Kidney epithelial cell (primary cell): ENCODE measurements around the gene TRIM72. TPM values are rescaled to one million over a fixed set of nuclear protein-coding genes. Genes with fewer than 3 reads are reported as not detected.

Experiments
- DNase-seq: peaks from one replicate; pipeline ENCODE4 v3.0.0-alpha.2; 2010; ENCODE audit warnings: low read depth
- H3K27me3 ChIP-seq: 2 replicates; pipeline ENCODE4 v1.6.0; 2011; ENCODE audit warnings: low read length; ENCODE audit not compliant: control insufficient read depth, insufficient read depth
- H3K36me3 ChIP-seq: 2 replicates; pipeline ENCODE4 v1.5.1; 2011; ENCODE audit warnings: low read length; ENCODE audit not compliant: control insufficient read depth, insufficient read depth
- H3K4me3 ChIP-seq: 2 replicates; pipeline ENCODE4 v1.5.1; 2011; ENCODE audit warnings: low read depth, mild to moderate bottlenecking, control low read depth, low read length
- CTCF ChIP-seq: IDR thresholded peaks from 2 replicates; pipeline ENCODE4 v1.5.1; 2011; ENCODE audit warnings: mild to moderate bottlenecking, moderate library complexity, low read length, control low read depth, inconsistent platforms; ENCODE audit not compliant: insufficient read depth, poor library complexity, severe bottlenecking
- total RNA-seq: library from RNA; depleted of rRNA; stranded (reverse); fragments of >200 nt; gene quantifications from 2 replicates; pipeline ENCODE4 v1.2.3, GENCODE V29; 2015

Gene TRIM72
- total RNA-seq, 1 donor from 2014 or later, result not detected

GRCh38 chr16:31213342-31213741, 577 bp upstream of the TRIM72 start:
- no peak for DNase-seq
- no peaks in the 10 kb centered on the region for H3K36me3 ChIP-seq
- H3K4me3 ChIP-seq, result no peak overlapping the region
- peaks cover 54% of the 10 kb centered on the region for H3K27me3 ChIP-seq
- no peak for TF ChIP-seq CTCF

- Histone ChIP-seq H3K36me3 (no peaks in the 10 kb centered on the region), H3K27me3 (peaks cover 59% of the 10 kb centered on the region), H3K4me3 (no peak overlapping the region)
- TF ChIP-seq CTCF, result no peak
- DNase-seq, result no peak
Observed at GRCh38 chr16:31214708-31215286, 878 bp downstream of the TRIM72 start.

GRCh38 chr16:31215287-31216162, 1.6 kb downstream of the TRIM72 start:
- Histone ChIP-seq H3K4me3 (peak overlapping the region; percentile 29), H3K36me3 (no peaks in the 10 kb centered on the region), H3K27me3 (peaks cover 58% of the 10 kb centered on the region)
- no peak for DNase-seq
- TF ChIP-seq CTCF, result no peak

GRCh38 chr16:31216422-31217135, 2.7 kb downstream of the TRIM72 start, which contains the start of gene PYDC1:
Gene PYDC1 (minus strand): TSS chr16:31217135. CDS start chr16:31217028, 107 bp downstream.
- Histone ChIP-seq H3K36me3 (no peaks in the 10 kb centered on the region), H3K27me3 (peaks cover 61% of the 10 kb centered on the region), H3K4me3 (no peak within 1 kb of the TSS)
- no peak for TF ChIP-seq CTCF
- no peak for DNase-seq

- Histone ChIP-seq H3K36me3 (no peaks in the 10 kb centered on the region), H3K4me3 (no peak overlapping the region), H3K27me3 (peaks cover 61% of the 10 kb centered on the region)
- DNase-seq, result no peak
- TF ChIP-seq CTCF, result no peak
Observed at GRCh38 chr16:31217136-31217530, 3.2 kb downstream of the TRIM72 start.
